HepG2 (cell line): Measurements from ENCODE around the gene GTF2H4. TPM values are rescaled to one million over a fixed set of nuclear protein-coding genes. Genes with fewer than 3 reads are reported as not detected.
"Not testable (repeated sequence)": the region's sequence is repeated elsewhere in the genome, so short reads cannot be mapped to it uniquely, and the experiment has no call there.

Experiments used
- ATAC-seq: fragments of 200-7000 bp; cut with Tn5 transposase; 3 replicates; pipeline ENCODE4 v1.9.1; 2020; ENCODE audit warnings: mild to moderate bottlenecking, moderate library complexity
- BruUV-seq: library from RNA; stranded (reverse); fragments of 400-500 nt; replicated peaks from 2 replicates; lab custom pipeline; 2021; lab: Mats Ljungman, UMichigan
- CTCF ChIA-PET: fragments of 300-600 bp; formaldehyde crosslinking; extraction: SDS; loops from one replicate; lab custom pipeline; 2021; ENCODE audit warnings: low total read pairs, inconsistent platforms, low intra/inter-chr PET ratio; lab: Yijun Ruan, JAX
- POLR2A ChIA-PET: fragments of 350-600 bp; sonication (Branson Sonifier 250); formaldehyde crosslinking; loops from one replicate; lab custom pipeline; 2020; ENCODE audit warnings: antibody characterized with exemption, inconsistent platforms; lab: Yijun Ruan, JAX
- DNase-seq: peaks from one replicate; pipeline ENCODE4 v3.0.0-alpha.2; 2015; ENCODE audit warnings: low spot score
- FAIRE-seq: peaks from 3 replicates; lab custom pipeline; 2011; peaks lifted over from hg19 to GRCh38; lab: Jason Lieb, UNC
- H2AFZ ChIP-seq: one replicate; pipeline ENCODE4 v1.6.1; 2011; ENCODE audit warnings: low read length, inconsistent platforms
- H3K27ac ChIP-seq: fragments of 300-600 bp; 3 replicates; pipeline ENCODE4 v1.8.0; 2011; ENCODE audit warnings: mixed run types, mild to moderate bottlenecking, mixed read lengths, low read length, inconsistent platforms; ENCODE audit not compliant: insufficient read depth; ENCODE audit errors: extremely low read length
- H3K27me3 ChIP-seq, 2 experiments: fragments of 200-600 bp in 1 of 2; 2 replicates in 1 of 2; 3 replicates in 1 of 2; pipeline versions ENCODE4 v1.6.0 to v1.8.0; 2011; ENCODE audit warnings: low read length in 2 of 2, mild to moderate bottlenecking in 2 of 2, moderate library complexity in 2 of 2, inconsistent platforms in 1 of 2; ENCODE audit not compliant: insufficient read depth in 2 of 2, control insufficient read depth in 1 of 2
- H3K36me3 ChIP-seq, 2 experiments: fragments of 200-600 bp in 1 of 2; replicated peaks in 1 of 2; 2 replicates in 1 of 2; 3 replicates in 1 of 2; pipeline versions ENCODE4 v1.5.1 to v1.8.0; 2011; ENCODE audit warnings: low read length in 2 of 2, inconsistent platforms in 1 of 2; ENCODE audit not compliant: insufficient read depth in 2 of 2, control insufficient read depth in 1 of 2
- H3K4me1 ChIP-seq: 2 replicates; pipeline ENCODE4 v1.5.1; 2012; ENCODE audit warnings: low read length, inconsistent platforms; ENCODE audit not compliant: insufficient read depth
- H3K4me2 ChIP-seq: 2 replicates; pipeline ENCODE4 v1.6.0; 2011; ENCODE audit warnings: low read depth, low read length, inconsistent platforms
- H3K4me3 ChIP-seq, 3 experiments: fragments of 200-600 bp in 1 of 3; sonication (generic), shearing (Covaris generic) in 1 of 3; replicated peaks in 1 of 3; 2 replicates each; pipeline ENCODE4 v1.5.1; 2011 to 2016; ENCODE audit warnings: low read length in 3 of 3, inconsistent platforms in 2 of 3, low read depth in 2 of 3, mild to moderate bottlenecking in 2 of 3, control low read depth in 1 of 3, mixed read lengths in 1 of 3; ENCODE audit not compliant: insufficient read depth in 1 of 3
- H3K79me2 ChIP-seq: one replicate; pipeline ENCODE4 v1.6.1; 2011; ENCODE audit warnings: low read length, inconsistent platforms; ENCODE audit not compliant: insufficient read depth
- H3K9ac ChIP-seq: 2 replicates; pipeline ENCODE4 v1.6.0; 2011; ENCODE audit warnings: mild to moderate bottlenecking, low read depth, low read length, inconsistent platforms; ENCODE audit not compliant: insufficient read depth
- H3K9me3 ChIP-seq: 2 replicates; pipeline ENCODE4 v1.5.1; 2012; ENCODE audit warnings: mild to moderate bottlenecking, low read length
- H4K20me1 ChIP-seq: 2 replicates; pipeline ENCODE4 v1.6.0; 2011; ENCODE audit warnings: inconsistent platforms, mild to moderate bottlenecking, low read length, moderate library complexity; ENCODE audit not compliant: insufficient read depth
- NFATC3 ChIP-seq: sonication (generic); formaldehyde crosslinking; IDR thresholded peaks from 2 replicates; pipeline ENCODE4 v1.5.1; 2020; ENCODE audit warnings: mild to moderate bottlenecking, missing genetic modification reagents
- ZBED4 ChIP-seq: sonication (generic); formaldehyde crosslinking; IDR thresholded peaks from 2 replicates; pipeline ENCODE4 v1.4.0; 2020; ENCODE audit warnings: missing genetic modification reagents, borderline replicate concordance
- WGBS: methylation state at CpG from one replicate; pipeline ENCODE4 v1.1.6; 2017; ENCODE audit warnings: low lambda C conversion rate; 5-methylcytosine and 5-hydroxymethylcytosine counted together
- in situ Hi-C: cut with HindIII; loops from 2 replicates; pipeline ENCODE4 v1.10.0; 2017; ENCODE audit warnings: low pct_unique_long_range_greater_than_20kb; ENCODE audit not compliant: extremely low pct_ligation_motif_present
- intact Hi-C: fragments of 100-400 bp; cut with micrococcal nuclease; formaldehyde crosslinking; loops from one replicate; pipeline ENCODE4 v1.10.0; 2022; ENCODE audit not compliant: unreplicated experiment
- polyA plus RNA-seq, 8 experiments: library from polyadenylated mRNA; depleted of rRNA in 3 of 8; stranded (reverse) in 7 of 8; unstranded in 1 of 8; fragments of >200 nt; fragmentation: Illumina TruSeq in 4 of 8; extraction: Trizol in 4 of 8; gene quantifications; 2 replicates each; pipeline versions ENCODE4 v1.2.1 to v1.2.3, GENCODE V29; 2011 to 2016; ENCODE audit warnings: low read depth in 4 of 8, missing spikeins in 1 of 8, mixed read lengths in 1 of 8; ENCODE audit not compliant: insufficient read depth in 1 of 8
- total RNA-seq, 5 experiments: library from RNA; depleted of rRNA; stranded (reverse); fragments of >200 nt; fragmentation: Illumina TruSeq; extraction: Trizol; gene quantifications; 2 replicates each; pipeline ENCODE4 v1.2.3, GENCODE V29; 2016; ENCODE audit warnings: low read depth in 1 of 5
- TF ChIP-seq, protein P1 (sequence below): IDR thresholded peaks from 2 replicates; pipeline ENCODE4 v1.6.1; 2016; ENCODE audit warnings: control low read depth
- TF ChIP-seq, protein P2 (sequence below): sonication (generic); formaldehyde crosslinking; IDR thresholded peaks from 2 replicates; pipeline ENCODE4 v1.5.0; 2020; ENCODE audit warnings: missing genetic modification reagents, mild to moderate bottlenecking, borderline replicate concordance

Gene GTF2H4
- total and polyA plus RNA-seq, 2 of the 13 experiments (the other 11 are each of a cell fraction or from before 2014, with no cell fraction given): 15.9 to 49.3 TPM

DNA sequence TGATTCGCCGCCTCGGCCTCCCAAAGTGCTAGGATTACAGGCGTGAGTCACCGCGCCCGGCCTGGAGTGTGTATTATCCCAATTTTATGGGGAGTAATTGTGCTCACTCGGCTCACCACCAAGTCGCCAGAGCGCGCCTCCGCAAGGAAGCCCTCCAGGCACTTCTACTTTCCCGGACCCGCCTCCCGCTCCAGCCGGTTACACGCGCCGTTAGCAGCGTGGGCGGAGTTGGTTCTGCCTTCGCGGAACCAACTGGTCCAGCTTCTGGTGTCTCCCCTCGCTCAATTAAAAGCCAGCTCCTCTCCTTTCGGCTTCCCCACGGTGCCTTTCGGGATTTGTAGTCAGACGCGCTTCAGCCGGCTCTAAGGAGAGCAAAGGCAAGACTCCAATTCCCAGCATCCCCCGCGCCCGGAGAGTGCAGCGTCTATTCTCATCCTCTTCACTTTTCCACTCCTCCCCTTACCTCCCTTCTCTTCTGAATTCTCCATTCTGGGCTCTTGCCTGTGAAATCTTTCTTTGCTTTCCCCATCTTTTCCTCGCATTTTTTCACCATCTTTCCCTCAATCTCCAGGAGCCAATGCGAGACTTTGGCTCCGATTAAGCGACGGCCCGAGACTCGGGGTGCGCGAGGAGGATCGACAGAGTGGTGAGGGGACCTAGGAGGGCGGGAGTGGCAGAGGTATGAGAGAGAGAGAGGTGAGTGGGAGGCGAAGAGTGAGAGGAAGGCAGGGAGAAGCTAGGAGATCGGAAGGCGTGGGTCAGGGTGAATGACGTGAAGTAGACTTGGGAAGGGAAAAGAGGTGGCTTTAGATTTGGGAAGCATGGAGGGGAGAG lies at the start of gene GTF2H4 (continued):
- TF ChIP-seq NFATC3 (CRISPR knock-in tag): peak; percentile 23; the same call in 1 of the 2 replicates
- peak; percentile 96 for TF ChIP-seq ZBED4
- TF ChIP-seq, protein P1, sequence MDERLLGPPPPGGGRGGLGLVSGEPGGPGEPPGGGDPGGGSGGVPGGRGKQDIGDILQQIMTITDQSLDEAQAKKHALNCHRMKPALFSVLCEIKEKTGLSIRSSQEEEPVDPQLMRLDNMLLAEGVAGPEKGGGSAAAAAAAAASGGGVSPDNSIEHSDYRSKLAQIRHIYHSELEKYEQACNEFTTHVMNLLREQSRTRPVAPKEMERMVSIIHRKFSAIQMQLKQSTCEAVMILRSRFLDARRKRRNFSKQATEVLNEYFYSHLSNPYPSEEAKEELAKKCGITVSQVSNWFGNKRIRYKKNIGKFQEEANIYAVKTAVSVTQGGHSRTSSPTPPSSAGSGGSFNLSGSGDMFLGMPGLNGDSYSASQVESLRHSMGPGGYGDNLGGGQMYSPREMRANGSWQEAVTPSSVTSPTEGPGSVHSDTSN (CRISPR knock-in tag): peak; percentile 39; the same call in 1 of the 2 replicates

GRCh38 chr6:30859726-30860125 lies 48.3 kb upstream of the GTF2H4 start:
- DNase-seq, H3K27ac ChIP-seq, FAIRE-seq, H4K20me1 ChIP-seq, H3K79me2 ChIP-seq, H3K36me3 ChIP-seq, intact Hi-C loops, ATAC-seq, BruUV-seq, H3K9ac ChIP-seq, H3K4me3 ChIP-seq, in situ Hi-C loops, CTCF ChIA-PET, H3K4me2 ChIP-seq, POLR2A ChIA-PET, H2AFZ ChIP-seq: not testable (repeated sequence)
- H3K4me1 ChIP-seq: peaks cover 49% of the 10 kb centered on the region
- TF ChIP-seq, protein P2, sequence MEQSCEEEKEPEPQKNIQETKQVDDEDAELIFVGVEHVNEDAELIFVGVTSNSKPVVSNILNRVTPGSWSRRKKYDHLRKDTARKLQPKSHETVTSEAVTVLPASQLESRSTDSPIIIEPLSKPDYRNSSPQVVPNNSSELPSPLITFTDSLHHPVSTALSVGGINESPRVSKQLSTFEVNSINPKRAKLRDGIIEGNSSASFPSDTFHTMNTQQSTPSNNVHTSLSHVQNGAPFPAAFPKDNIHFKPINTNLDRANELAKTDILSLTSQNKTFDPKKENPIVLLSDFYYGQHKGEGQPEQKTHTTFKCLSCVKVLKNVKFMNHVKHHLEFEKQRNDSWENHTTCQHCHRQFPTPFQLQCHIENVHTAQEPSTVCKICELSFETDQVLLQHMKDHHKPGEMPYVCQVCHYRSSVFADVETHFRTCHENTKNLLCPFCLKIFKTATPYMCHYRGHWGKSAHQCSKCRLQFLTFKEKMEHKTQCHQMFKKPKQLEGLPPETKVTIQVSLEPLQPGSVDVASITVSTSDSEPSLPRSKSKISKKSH: 0 out of 2 replicates have a peak, but pooled peaks have one; percentile 61
- H3K9me3 ChIP-seq: peaks cover 13% of the 10 kb centered on the region
- peaks cover 0 to 19% of the 10 kb centered on the region in 2 experiments; a peak in 3 of 5 replicates for H3K27me3 ChIP-seq
- WGBS: 100% methylated on average over 3 of the region's 4 CpGs
